ENCODE data around the gene HNF4A. TPM values are rescaled to one million over a fixed set of nuclear protein-coding genes. Genes with fewer than 3 reads are reported as not detected.

HNF4A gene
- total RNA-seq, result not detected
- polyA plus RNA-seq (2013, experiment 1 of 2), result not detected
- not detected for polyA plus RNA-seq (2013, experiment 2 of 2)
- total RNA-seq, result 0 to 0.19 (median 0) reads per million in 172 experiments

DNA sequence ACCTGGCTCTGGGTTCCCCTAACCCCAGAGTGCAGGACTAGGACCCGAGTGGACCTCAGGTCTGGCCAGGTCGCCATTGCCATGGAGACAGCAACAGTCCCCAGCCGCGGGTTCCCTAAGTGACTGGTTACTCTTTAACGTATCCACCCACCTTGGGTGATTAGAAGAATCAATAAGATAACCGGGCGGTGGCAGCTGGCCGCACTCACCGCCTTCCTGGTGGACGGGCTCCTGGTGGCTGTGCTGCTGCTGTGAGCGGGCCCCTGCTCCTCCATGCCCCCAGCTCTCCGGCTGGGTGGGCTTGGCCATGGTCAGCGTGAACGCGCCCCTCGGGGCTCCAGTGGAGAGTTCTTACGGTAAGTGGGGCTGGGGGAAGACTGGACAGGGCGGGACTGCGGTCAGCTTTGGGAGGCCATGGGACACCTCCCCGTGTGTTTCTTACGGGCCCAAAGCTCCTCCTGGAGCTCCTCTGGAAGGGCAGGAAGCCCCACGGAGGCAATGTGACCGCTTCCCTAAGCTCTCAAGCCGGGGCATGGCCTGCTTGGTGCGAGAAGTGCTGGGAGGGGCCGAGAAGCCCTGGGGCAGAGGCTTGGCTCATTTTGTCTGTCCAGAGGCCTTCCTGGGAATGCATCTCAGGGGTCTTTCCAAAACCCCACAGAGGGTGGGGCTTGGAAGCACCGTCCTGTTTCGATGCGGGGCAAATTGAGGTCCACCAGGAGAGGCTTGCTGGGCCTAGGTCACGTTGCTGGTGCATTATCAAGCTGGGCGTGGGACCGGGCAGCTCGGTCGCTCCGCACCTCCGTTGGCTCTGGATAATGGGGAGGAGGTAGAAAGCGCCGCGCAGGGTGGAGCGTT, at the start of gene HNF4A:
HNF4A (plus strand) TSS at position 202 of the 855 bp plus-strand sequence; CDS start at position 308, 106 bp downstream.
- H3K27ac ChIP-seq (ENCODE audit: low read depth in 1 of 2, low read length in 2 of 2), result no peak within 1 kb of the TSS
- H3K27me3 Mint-ChIP-seq, result peaks cover 34% of the 10 kb centered on the region
- intact Hi-C loops (cut with DNase I, micrococcal nuclease), result no loop called here
- CTCF ChIA-PET, result no interaction called here
- H3K27me3 ChIP-seq (ENCODE audit: control insufficient read depth in 1 of 2, insufficient read depth in 2 of 2, low read length in 2 of 2), result peaks cover 0 to 4% of the 10 kb centered on the region in 2 experiments
- H3K4me1 Mint-ChIP-seq (ENCODE audit: low read depth), result no peaks in the 10 kb centered on the region
- no peaks in the 10 kb centered on the region for H3K36me3 ChIP-seq (ENCODE audit: insufficient read depth, low read length)
- no peaks in the 10 kb centered on the region for H3K4me1 ChIP-seq (ENCODE audit: insufficient read depth, low read length)
- H3K9me3 ChIP-seq (ENCODE audit: control insufficient read depth in 1 of 2, insufficient read depth in 1 of 2, low read length in 2 of 2), result no peaks in the 10 kb centered on the region
- no peaks in the 10 kb centered on the region for H3K9me3 Mint-ChIP-seq
- H3K4me3 ChIP-seq (ENCODE audit: low read length), result no peak within 1 kb of the TSS
- POLR2A ChIA-PET, result no interaction called here
- no peaks in the 10 kb centered on the region for H3K36me3 Mint-ChIP-seq (ENCODE audit: low read depth)
- H3K27ac Mint-ChIP-seq, result no peak within 1 kb of the TSS
- no peak within 1 kb of the TSS for H3K4me3 Mint-ChIP-seq
- ATAC-seq (ENCODE audit: poor library complexity) (no peak), DNase-seq (no peak)
- TF ChIP-seq, protein P1, sequence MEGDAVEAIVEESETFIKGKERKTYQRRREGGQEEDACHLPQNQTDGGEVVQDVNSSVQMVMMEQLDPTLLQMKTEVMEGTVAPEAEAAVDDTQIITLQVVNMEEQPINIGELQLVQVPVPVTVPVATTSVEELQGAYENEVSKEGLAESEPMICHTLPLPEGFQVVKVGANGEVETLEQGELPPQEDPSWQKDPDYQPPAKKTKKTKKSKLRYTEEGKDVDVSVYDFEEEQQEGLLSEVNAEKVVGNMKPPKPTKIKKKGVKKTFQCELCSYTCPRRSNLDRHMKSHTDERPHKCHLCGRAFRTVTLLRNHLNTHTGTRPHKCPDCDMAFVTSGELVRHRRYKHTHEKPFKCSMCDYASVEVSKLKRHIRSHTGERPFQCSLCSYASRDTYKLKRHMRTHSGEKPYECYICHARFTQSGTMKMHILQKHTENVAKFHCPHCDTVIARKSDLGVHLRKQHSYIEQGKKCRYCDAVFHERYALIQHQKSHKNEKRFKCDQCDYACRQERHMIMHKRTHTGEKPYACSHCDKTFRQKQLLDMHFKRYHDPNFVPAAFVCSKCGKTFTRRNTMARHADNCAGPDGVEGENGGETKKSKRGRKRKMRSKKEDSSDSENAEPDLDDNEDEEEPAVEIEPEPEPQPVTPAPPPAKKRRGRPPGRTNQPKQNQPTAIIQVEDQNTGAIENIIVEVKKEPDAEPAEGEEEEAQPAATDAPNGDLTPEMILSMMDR (IDR thresholded peaks at IDR 0.05), result no peak

GRCh38 chr20:44306927-44307326, 48.6 kb upstream of the HNF4A start:
- Mint-ChIP-seq H3K27me3 (no peaks in the 10 kb centered on the region), H3K9me3 (no peaks in the 10 kb centered on the region), H3K27ac (peak overlapping the region; percentile 61), H3K36me3 (ENCODE audit: low read depth) (peaks cover 30% of the 10 kb centered on the region), H3K4me3 (peak overlapping the region; percentile 62), H3K4me1 (ENCODE audit: low read depth) (peaks cover 33% of the 10 kb centered on the region)
- POLR2A ChIA-PET, result interaction anchor here (6.3 kb wide), 1 partner anchor 90 kb away, joined by 155 read pairs; no protein-coding TSS in a partner anchor
- no peaks in the 10 kb centered on the region for H3K9me3 ChIP-seq (ENCODE audit: control insufficient read depth in 1 of 2, insufficient read depth in 1 of 2, low read length in 2 of 2)
- no peak for DNase-seq
- TF ChIP-seq, protein P1 (IDR thresholded peaks at IDR 0.05), result no peak
- ATAC-seq (ENCODE audit: poor library complexity), result no peak
- H3K27me3 ChIP-seq (ENCODE audit: control insufficient read depth in 1 of 2, insufficient read depth in 2 of 2, low read length in 2 of 2), result no peaks in the 10 kb centered on the region
- CTCF ChIA-PET, result no interaction called here
- intact Hi-C loops (cut with DNase I, micrococcal nuclease), result no loop called here
- H3K4me3 ChIP-seq (ENCODE audit: low read length), result no peak overlapping the region
- peaks cover 8% of the 10 kb centered on the region for H3K36me3 ChIP-seq (ENCODE audit: insufficient read depth, low read length)
- peaks cover 28% of the 10 kb centered on the region for H3K4me1 ChIP-seq (ENCODE audit: insufficient read depth, low read length)
- no peak overlapping the region for H3K27ac ChIP-seq (ENCODE audit: low read depth in 1 of 2, low read length in 2 of 2)

- H3K9me3 Mint-ChIP-seq, result no peaks in the 10 kb centered on the region
- peak overlapping the region; percentile 76 for H3K27ac Mint-ChIP-seq
- Histone ChIP-seq H3K27me3 (ENCODE audit: control insufficient read depth in 1 of 2, insufficient read depth in 2 of 2, low read length in 2 of 2) (no peaks in the 10 kb centered on the region), H3K9me3 (ENCODE audit: control insufficient read depth in 1 of 2, insufficient read depth in 1 of 2, low read length in 2 of 2) (no peaks in the 10 kb centered on the region), H3K4me3 (ENCODE audit: low read length) (peak overlapping the region; percentile 99), H3K36me3 (ENCODE audit: insufficient read depth, low read length) (peaks cover 8% of the 10 kb centered on the region), H3K4me1 (ENCODE audit: insufficient read depth, low read length) (peaks cover 28% of the 10 kb centered on the region), H3K27ac (ENCODE audit: low read depth in 1 of 2, low read length in 2 of 2) (no peak overlapping the region)
- ChIA-PET CTCF (interaction anchor here (0.5 to 10.3 kb wide), 8 partner anchors 9 to 293 kb away, joined by 3 to 241 read pairs (median 4); no protein-coding TSS in a partner anchor), POLR2A (interaction anchor here (1.4 to 6.3 kb wide), 4 partner anchors 9 to 99 kb away, joined by 5 to 155 read pairs (median 14); partner anchors contain the start of gene OSER1)
- H3K4me1 Mint-ChIP-seq (ENCODE audit: low read depth), result peaks cover 28% of the 10 kb centered on the region
- DNase-seq (peak in 1 of 14 experiments; percentile 11), ATAC-seq (ENCODE audit: poor library complexity) (no peak)
- peak overlapping the region; percentile 95 for H3K4me3 Mint-ChIP-seq
- TF ChIP-seq, protein P1 (IDR thresholded peaks at IDR 0.05), result no peak
- H3K36me3 Mint-ChIP-seq (ENCODE audit: low read depth), result peaks cover 16% of the 10 kb centered on the region
- no peaks in the 10 kb centered on the region for H3K27me3 Mint-ChIP-seq
- intact Hi-C loops (cut with DNase I, micrococcal nuclease), result loop anchor here (2.0 to 10.0 kb wide), 8 partner anchors 77 to 855 kb away; partner anchors contain the start of genes SRSF6 (in 1 of the 2) and TTPAL (in 1 of the 2)
Observed at GRCh38 chr20:44309763-44310663, 45.5 kb upstream of the HNF4A start.

Data from CD4-positive, alpha-beta T cell (primary cell).